ENCODE measurements around the gene REN.

REN gene

GRCh38 chr1:204130981-204131892 is 34.9 kb downstream of the REN start:
- no peak for FAIRE-seq

- no peak for FAIRE-seq
Measured at GRCh38 chr1:204130178-204130577, 36.0 kb downstream of the REN start.

DNA sequence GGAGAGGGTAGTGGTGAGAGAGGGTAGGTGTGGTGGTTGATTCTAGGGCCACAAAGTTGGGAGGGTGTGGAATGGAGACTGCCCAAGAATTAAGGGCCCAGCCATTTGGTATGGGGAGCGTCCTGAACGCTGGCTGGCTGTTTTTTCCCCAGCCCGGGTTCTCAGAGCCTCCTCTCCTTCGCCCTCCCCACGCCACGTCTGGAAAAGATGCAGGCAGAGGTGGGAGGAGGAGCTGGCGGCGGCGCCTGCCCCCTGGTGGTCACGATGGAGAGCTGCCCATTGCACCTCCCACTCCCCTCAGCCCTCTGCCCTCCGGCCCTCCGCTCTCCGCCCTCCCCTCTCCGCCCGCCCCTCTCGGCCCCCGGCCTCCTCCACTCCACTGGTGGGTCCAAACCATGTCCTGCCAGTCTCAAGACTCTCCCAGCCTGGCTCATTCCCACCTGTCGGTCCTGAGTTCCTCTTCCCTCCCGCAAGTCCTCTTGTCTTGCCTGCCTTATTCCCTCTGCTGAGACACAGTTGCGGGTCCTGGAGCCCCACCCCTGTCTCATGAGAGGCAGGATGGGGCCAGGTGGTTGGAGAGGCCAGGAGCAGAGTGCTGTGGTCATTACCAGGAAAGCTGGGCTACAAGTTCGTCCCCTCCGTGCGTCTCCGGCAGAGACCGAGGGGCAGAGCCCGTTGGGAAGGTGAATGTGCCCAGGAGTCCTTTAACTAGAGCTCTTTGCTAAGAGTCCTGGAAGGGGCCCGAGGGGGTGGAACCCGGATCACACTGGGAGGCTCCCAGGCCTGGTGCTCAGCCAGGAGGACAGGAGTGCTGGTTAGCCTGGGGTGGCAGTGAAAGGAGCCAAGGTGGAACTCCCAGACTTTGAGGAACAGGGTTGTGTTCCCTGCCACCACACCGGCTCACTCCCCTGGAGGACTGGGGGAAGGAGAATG is 36.9 kb downstream of the REN start:
- no peak for FAIRE-seq

DNA sequence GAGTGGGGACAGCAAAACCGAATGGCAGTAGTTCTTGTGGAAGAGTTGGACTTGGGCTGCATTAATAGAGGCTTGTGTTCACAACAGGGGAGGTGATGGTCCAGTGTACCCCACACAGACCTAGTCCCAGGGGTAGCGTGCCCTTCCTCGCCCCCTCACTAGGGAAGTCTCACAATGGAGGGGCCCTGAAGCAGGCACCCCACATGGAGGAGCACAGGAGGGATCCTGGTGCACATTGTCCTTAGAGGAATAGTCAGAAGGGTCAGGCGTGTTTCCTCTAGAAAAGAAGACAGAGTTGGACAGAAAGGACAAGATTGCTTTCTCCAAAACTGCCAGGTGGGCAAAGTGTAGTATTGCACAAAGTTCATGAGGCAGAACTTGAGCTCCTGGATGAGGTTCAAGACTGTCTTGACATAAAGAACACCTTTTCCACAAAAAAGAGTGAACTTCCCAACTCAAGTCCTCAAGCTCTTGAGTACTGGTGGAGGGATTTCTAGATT is 37.6 kb downstream of the REN start:
- no peak for FAIRE-seq

- peak; percentile 92 for FAIRE-seq
Measured at GRCh38 chr1:204127597-204128242, 38.4 kb downstream of the REN start.

DNA sequence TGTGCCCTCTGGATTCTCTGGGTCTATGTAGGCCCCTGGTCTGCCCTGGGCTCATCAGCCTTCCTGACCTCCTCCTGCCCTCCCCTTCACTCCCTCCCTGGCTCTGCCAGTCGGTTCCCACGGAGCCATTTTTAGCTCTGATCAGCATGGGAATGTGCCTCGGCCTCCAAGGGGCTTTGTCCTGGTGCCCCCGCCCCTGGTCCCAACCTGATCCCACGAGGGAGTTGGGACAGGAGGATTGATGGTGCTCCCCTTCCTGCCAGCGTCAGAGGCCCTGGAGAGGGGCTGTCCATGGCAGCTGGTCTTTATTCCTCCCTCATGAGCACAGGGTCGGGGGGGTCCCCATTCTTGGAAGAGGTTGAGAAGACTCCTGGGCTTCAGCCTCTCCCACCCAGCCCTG is 39.2 kb downstream of the REN start:
- no peak for FAIRE-seq

- no peak for FAIRE-seq
Measured at GRCh38 chr1:204126386-204126785, 39.8 kb downstream of the REN start.

- no peak for FAIRE-seq
Measured at GRCh38 chr1:204125759-204126351, 40.3 kb downstream of the REN start.

- no peak for FAIRE-seq
Measured at GRCh38 chr1:204124639-204125038, 41.5 kb downstream of the REN start.

DNA sequence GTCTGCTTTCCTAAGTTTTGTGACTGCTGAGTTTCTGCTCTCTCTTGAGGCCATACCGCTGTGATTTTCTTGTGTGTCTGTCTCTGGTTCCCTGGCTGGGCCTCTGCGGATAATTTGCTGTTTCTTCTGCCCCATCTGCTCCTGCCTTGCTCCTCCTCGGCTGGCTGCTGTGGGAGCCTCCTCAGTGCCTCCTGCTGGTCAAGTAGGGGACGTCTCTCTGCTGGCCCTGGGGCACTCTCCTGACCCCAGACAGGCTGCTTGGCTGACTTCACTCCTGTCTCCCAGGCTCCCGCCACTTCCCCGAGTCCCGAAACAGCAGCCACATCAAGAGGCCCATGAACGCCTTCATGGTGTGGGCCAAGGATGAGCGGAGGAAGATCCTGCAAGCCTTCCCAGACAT is 42.8 kb downstream of the REN start:
- FAIRE-seq = no peak

DNA sequence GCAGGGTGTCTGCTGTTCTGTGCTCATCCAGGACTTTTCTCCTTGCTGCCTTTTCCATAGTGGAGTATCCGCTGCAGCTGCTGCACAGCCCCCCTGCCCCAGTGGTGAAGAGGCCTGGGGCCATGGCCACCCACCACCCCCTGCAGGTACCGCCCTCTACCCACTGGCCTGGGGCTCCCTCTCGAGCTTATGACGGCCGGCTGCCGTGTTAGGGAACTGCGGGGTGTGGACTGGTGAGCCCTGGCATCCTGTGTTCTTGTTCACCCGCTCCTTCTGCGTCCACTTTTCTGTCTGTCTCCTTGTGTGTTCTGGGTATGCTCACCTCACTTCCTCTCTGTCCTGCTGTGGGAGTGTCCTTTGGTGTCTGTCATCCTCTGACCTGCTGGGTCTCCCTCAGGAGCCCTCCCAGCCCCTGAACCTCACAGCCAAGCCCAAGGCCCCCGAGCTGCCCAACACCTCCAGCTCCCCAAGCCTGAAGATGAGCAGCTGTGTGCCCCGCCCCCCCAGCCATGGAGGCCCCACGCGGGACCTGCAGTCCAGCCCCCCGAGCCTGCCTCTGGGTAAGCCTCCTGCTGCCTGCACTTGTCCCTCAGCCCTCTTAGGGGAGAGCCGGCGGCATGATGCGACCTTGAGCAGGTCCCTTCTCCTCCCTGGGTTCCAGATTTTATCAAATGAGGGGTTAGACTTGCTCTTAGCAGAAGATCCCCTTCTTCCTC is 44.1 kb downstream of the REN start:
- no peak for FAIRE-seq

- FAIRE-seq = no peak
Measured at GRCh38 chr1:204116539-204116938, 49.6 kb downstream of the REN start.

GRCh38 chr1:204115116-204115515 is 51.0 kb downstream of the REN start:
- FAIRE-seq = no peak

DNA sequence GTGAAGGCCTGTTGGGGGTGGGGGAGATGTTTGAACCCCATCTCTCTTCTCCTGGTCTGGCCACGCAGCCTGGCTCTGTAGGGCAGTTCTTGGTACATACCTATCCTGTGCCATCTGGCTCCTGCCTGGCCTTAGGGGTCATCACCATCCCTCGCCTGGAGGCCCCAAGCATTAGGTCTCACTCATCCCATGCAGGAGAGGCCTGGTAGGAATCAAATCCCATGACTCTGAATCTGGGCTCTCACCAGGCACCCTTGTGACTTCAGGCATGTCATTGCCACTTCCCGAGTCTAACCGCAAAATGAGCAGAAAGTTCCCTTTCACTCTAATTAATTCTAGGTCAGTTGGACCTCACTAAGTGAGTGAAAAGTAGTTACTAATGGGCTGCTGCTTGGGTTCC is 51.5 kb downstream of the REN start:
- no peak for FAIRE-seq

GRCh38 chr1:204113896-204114295 is 52.2 kb downstream of the REN start:
- no peak for FAIRE-seq

DNA sequence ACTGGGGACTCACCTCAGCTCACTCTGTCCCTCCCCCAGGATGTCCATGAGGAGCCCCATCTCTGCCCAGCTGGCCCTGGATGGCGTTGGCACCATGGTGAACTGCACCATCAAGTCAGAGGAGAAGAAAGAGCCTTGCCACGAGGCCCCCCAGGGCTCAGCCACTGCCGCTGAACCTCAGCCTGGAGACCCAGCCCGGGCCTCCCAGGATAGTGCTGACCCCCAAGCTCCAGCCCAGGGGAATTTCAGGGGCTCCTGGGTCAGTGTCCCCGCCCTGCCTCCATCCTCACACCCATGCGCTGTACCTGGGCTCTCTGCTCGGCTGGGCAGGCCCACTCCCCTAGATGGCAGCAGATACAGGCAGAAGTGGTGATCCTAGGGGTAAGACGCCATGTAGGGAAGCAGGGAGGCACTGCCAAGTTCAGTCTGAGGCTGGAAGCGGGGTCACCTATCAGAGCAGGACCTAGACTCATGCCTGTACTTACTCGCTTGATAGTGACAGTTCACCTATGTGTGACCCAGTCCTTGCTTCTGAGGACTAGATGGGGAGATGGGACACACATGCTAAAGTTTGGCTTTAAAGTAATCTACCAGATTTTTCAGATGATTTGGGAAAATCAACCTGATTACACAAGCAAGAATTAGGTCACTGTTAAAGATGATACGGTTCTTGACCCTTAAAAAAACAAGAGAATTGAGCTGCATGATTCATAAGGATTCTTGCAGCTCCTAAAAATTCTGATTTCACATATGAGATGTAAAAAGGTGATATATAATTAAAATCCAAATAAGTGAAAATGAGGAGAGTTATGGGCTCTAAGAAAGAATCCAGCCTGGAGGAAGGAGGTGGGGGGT is 53.0 kb downstream of the REN start:
- FAIRE-seq = no peak

- FAIRE-seq = no peak
Measured at GRCh38 chr1:204110894-204111633, 55.1 kb downstream of the REN start.

- no peak for FAIRE-seq
Measured at GRCh38 chr1:204108312-204109141, 57.6 kb downstream of the REN start.

DNA sequence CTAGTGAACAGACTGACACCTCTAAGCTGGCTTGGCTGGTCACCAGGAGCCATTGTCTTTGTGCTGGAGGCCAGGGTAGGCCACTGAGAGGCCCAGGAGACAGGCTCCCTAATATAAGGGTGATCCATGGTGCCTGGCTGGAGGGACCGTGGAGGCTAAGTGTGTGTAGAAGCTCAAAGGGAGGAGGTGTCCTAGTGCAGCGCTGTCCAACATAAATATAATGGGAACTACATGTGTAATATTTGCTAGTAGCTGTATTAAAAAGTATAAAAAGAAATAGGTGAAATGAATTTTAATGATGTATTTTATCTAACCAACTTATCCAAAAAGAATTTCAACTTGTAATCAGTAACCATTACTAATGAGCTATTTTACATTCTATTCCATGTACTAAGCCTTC is 58.2 kb downstream of the REN start:
- no peak for FAIRE-seq
